WTC11 (cell line): ENCODE data around the gene CRLF1. TPM values are rescaled to one million over a fixed set of nuclear protein-coding genes. Genes with fewer than 3 reads are reported as not detected.
A peak's percentile ranks its signal among the peaks of the same experiment; 100 is the strongest.

Experiments
- ATAC-seq: fragments of 200-7000 bp; cut with Tn5 transposase; 2 replicates; pipeline ENCODE4 v1.10.0; 2021; ENCODE audit warnings: mild to moderate bottlenecking, moderate library complexity
- CTCF ChIA-PET: fragments of 300-600 bp; sonication (Branson Sonifier 250); formaldehyde crosslinking; loops from one replicate; lab custom pipeline; 2021; ENCODE audit warnings: antibody characterized with exemption; lab: Charles Lee
- POLR2A ChIA-PET: fragments of 350-600 bp; sonication (Branson Sonifier 250); formaldehyde crosslinking; loops from one replicate; lab custom pipeline; 2021; ENCODE audit warnings: antibody characterized with exemption; lab: Charles Lee
- DNase-seq: peaks from one replicate; pipeline ENCODE4 v3.0.0; 2021; ENCODE audit warnings: low spot score
- H3K27ac Mint-ChIP-seq: 2 replicates; pipeline ENCODE4 v1.8.0; 2021; ENCODE audit warnings: mixed read lengths
- H3K27me3 Mint-ChIP-seq: 2 replicates; pipeline ENCODE4 v1.8.0; 2021; ENCODE audit warnings: low read depth, mild to moderate bottlenecking, moderate library complexity, mixed read lengths
- H3K36me3 Mint-ChIP-seq: 2 replicates; pipeline ENCODE4 v1.8.0; 2021; ENCODE audit warnings: mixed read lengths
- H3K4me1 Mint-ChIP-seq: 2 replicates; pipeline ENCODE4 v1.8.0; 2022; ENCODE audit warnings: mixed read lengths
- H3K4me3 Mint-ChIP-seq: 2 replicates; pipeline ENCODE4 v1.8.0; 2021; ENCODE audit warnings: mild to moderate bottlenecking, moderate library complexity, mixed read lengths
- H3K9me3 Mint-ChIP-seq: 2 replicates; pipeline ENCODE4 v1.8.0; 2021; ENCODE audit warnings: mixed read lengths
- CTCF ChIP-seq: fragments of 200-600 bp; IDR thresholded peaks from 2 replicates; pipeline ENCODE4 v1.8.0; 2022; ENCODE audit warnings: antibody characterized with exemption
- ETV6 ChIP-seq: sonication (generic); formaldehyde crosslinking; IDR thresholded peaks from 2 replicates; pipeline ENCODE4 v1.8.1; 2022; ENCODE audit warnings: mild to moderate bottlenecking, missing genetic modification reagents
- FOXP1 ChIP-seq: sonication (generic); formaldehyde crosslinking; IDR thresholded peaks from 2 replicates; pipeline ENCODE4 v1.8.0; 2022; ENCODE audit warnings: missing genetic modification reagents, mild to moderate bottlenecking, moderate library complexity, borderline replicate concordance
- PRRX2 ChIP-seq: fragments of 250-450 bp; sonication (Bioruptor Pico); IDR thresholded peaks from 2 replicates; pipeline ENCODE4 v1.8.0; 2021; ENCODE audit warnings: mild to moderate bottlenecking
- SP1 ChIP-seq: sonication (generic); formaldehyde crosslinking; conservative IDR thresholded peaks from 2 replicates; pipeline ENCODE4 v1.8.1; 2022; ENCODE audit warnings: missing genetic modification reagents
- STAT6 ChIP-seq: sonication (generic); formaldehyde crosslinking; conservative IDR thresholded peaks from 2 replicates; pipeline ENCODE4 v1.8.1; 2023; ENCODE audit warnings: mild to moderate bottlenecking, low read depth, missing genetic modification reagents, moderate library complexity
- TEAD1 ChIP-seq: sonication (generic); formaldehyde crosslinking; IDR thresholded peaks from 2 replicates; pipeline ENCODE4 v1.8.0; 2022; ENCODE audit warnings: mild to moderate bottlenecking, missing genetic modification reagents
- TP53 ChIP-seq: sonication (generic); formaldehyde crosslinking; IDR thresholded peaks from 2 replicates; pipeline ENCODE4 v1.8.1; 2023; ENCODE audit warnings: mild to moderate bottlenecking, missing genetic modification reagents
- ZBTB21 ChIP-seq: sonication (generic); formaldehyde crosslinking; IDR thresholded peaks from 2 replicates; pipeline ENCODE4 v1.8.1; 2023; ENCODE audit warnings: mild to moderate bottlenecking, missing genetic modification reagents, borderline replicate concordance
- ZNF219 ChIP-seq: sonication (generic); formaldehyde crosslinking; IDR thresholded peaks from 2 replicates; pipeline ENCODE4 v1.8.0; 2023; ENCODE audit warnings: missing genetic modification reagents, mild to moderate bottlenecking, borderline replicate concordance
- ZNF317 ChIP-seq: sonication (generic); formaldehyde crosslinking; IDR thresholded peaks from 2 replicates; pipeline ENCODE4 v1.8.1; 2023; ENCODE audit warnings: low read depth, mild to moderate bottlenecking, moderate library complexity, missing genetic modification reagents, borderline replicate concordance
- ZNF423 ChIP-seq: fragments of 250-450 bp; sonication (Bioruptor Pico); IDR thresholded peaks from 2 replicates; pipeline ENCODE4 v2.1.2; 2022; ENCODE audit warnings: mild to moderate bottlenecking, moderate library complexity
- total RNA-seq: library from RNA; stranded (reverse); gene quantifications from 3 replicates; pipeline ENCODE4 v1.2.3, GENCODE V29; 2021
- TF ChIP-seq, protein P1 (sequence below): sonication (generic); formaldehyde crosslinking; IDR thresholded peaks from 2 replicates; pipeline ENCODE4 v1.8.1; 2023; ENCODE audit warnings: mild to moderate bottlenecking, missing genetic modification reagents, moderate library complexity
- TF ChIP-seq, protein P2 (sequence below): sonication (generic); formaldehyde crosslinking; IDR thresholded peaks from 2 replicates; pipeline ENCODE4 v1.8.1; 2023; ENCODE audit warnings: mild to moderate bottlenecking, moderate library complexity, missing genetic modification reagents
- TF ChIP-seq, protein P3 (sequence below): sonication (generic); formaldehyde crosslinking; IDR thresholded peaks from 2 replicates; pipeline ENCODE4 v1.8.1; 2022; ENCODE audit warnings: low read depth, missing genetic modification reagents, borderline replicate concordance

CRLF1 gene
- total RNA-seq, 1 experiment from 2014 or later, result 36.4 TPM

- no peaks in the 10 kb centered on the region for H3K9me3 Mint-ChIP-seq
- TF ChIP-seq STAT6, result no peak
- TF ChIP-seq ZNF317, result no peak
- TF ChIP-seq ZBTB21 (CRISPR knock-in tag), result 0 out of 2 replicates have a peak, but pooled peaks have one; percentile 19
- TF ChIP-seq, protein P1, sequence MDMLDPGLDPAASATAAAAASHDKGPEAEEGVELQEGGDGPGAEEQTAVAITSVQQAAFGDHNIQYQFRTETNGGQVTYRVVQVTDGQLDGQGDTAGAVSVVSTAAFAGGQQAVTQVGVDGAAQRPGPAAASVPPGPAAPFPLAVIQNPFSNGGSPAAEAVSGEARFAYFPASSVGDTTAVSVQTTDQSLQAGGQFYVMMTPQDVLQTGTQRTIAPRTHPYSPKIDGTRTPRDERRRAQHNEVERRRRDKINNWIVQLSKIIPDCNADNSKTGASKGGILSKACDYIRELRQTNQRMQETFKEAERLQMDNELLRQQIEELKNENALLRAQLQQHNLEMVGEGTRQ (CRISPR knock-in tag), result peak; percentile 40
- TF ChIP-seq CTCF, result no peak
- TF ChIP-seq, protein P2, sequence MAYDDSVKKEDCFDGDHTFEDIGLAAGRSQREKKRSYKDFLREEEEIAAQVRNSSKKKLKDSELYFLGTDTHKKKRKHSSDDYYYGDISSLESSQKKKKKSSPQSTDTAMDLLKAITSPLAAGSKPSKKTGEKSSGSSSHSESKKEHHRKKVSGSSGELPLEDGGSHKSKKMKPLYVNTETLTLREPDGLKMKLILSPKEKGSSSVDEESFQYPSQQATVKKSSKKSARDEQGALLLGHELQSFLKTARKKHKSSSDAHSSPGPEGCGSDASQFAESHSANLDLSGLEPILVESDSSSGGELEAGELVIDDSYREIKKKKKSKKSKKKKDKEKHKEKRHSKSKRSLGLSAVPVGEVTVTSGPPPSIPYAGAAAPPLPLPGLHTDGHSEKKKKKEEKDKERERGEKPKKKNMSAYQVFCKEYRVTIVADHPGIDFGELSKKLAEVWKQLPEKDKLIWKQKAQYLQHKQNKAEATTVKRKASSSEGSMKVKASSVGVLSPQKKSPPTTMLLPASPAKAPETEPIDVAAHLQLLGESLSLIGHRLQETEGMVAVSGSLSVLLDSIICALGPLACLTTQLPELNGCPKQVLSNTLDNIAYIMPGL (CRISPR knock-in tag), result peak; percentile 7; the same call in 1 of the 2 replicates
- peaks cover 87% of the 10 kb centered on the region for H3K27me3 Mint-ChIP-seq
- CTCF ChIA-PET, result interaction anchor here (1.0 to 3.4 kb wide), 4 partner anchors 22 to 236 kb away, joined by 4 to 12 read pairs (median 7); no protein-coding TSS in a partner anchor
- H3K36me3 Mint-ChIP-seq, result no peaks in the 10 kb centered on the region
- peak overlapping the region; percentile 86 for H3K27ac Mint-ChIP-seq
- H3K4me1 Mint-ChIP-seq, result peaks cover 40% of the 10 kb centered on the region
- H3K4me3 Mint-ChIP-seq, result peak overlapping the region; percentile 80
- peak; percentile 67 for DNase-seq
- POLR2A ChIA-PET, result no interaction called here
- ATAC-seq, result peak; percentile 36
Observed at GRCh38 chr19:18611327-18612050, 4.9 kb upstream of the CRLF1 start.

GRCh38 chr19:18610556-18611326 lies 4.1 kb upstream of the CRLF1 start:
- H3K4me1 Mint-ChIP-seq, result peaks cover 40% of the 10 kb centered on the region
- no peaks in the 10 kb centered on the region for H3K36me3 Mint-ChIP-seq
- peaks cover 84% of the 10 kb centered on the region for H3K27me3 Mint-ChIP-seq
- peak; percentile 3 for ATAC-seq
- peak overlapping the region; percentile 86 for H3K27ac Mint-ChIP-seq
- POLR2A ChIA-PET, result no interaction called here
- CTCF ChIA-PET, result interaction anchor here (1.0 to 1.4 kb wide), 3 partner anchors 17 to 66 kb away, joined by 4 to 8 read pairs (median 5); no protein-coding TSS in a partner anchor
- H3K4me3 Mint-ChIP-seq, result peak overlapping the region; percentile 80
- peak; percentile 69 for DNase-seq
- no peaks in the 10 kb centered on the region for H3K9me3 Mint-ChIP-seq
- TF ChIP-seq PRRX2 (CRISPR knock-in tag), result no peak
- no peak for TF ChIP-seq STAT6
- peak; percentile 46; the same call in 1 of the 2 replicates for TF ChIP-seq TP53
- TF ChIP-seq ZNF423, result peak; percentile 97
- TF ChIP-seq, protein P3, sequence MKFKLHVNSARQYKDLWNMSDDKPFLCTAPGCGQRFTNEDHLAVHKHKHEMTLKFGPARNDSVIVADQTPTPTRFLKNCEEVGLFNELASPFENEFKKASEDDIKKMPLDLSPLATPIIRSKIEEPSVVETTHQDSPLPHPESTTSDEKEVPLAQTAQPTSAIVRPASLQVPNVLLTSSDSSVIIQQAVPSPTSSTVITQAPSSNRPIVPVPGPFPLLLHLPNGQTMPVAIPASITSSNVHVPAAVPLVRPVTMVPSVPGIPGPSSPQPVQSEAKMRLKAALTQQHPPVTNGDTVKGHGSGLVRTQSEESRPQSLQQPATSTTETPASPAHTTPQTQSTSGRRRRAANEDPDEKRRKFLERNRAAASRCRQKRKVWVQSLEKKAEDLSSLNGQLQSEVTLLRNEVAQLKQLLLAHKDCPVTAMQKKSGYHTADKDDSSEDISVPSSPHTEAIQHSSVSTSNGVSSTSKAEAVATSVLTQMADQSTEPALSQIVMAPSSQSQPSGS (CRISPR knock-in tag), result no peak
- TF ChIP-seq, protein P2 (CRISPR knock-in tag), result 0 out of 2 replicates have a peak, but pooled peaks have one; percentile 18
- TF ChIP-seq, protein P1 (CRISPR knock-in tag), result 0 out of 2 replicates have a peak, but pooled peaks have one; percentile 6
- peak; percentile 66 for TF ChIP-seq SP1 (CRISPR knock-in tag)
- peak; percentile 44; the same call in 1 of the 2 replicates for TF ChIP-seq ETV6 (CRISPR knock-in tag)
- peak; percentile 38; the same call in 1 of the 2 replicates for TF ChIP-seq FOXP1 (CRISPR knock-in tag)
- peak; percentile 31; the same call in 1 of the 2 replicates for TF ChIP-seq ZNF219 (CRISPR knock-in tag)
- 0 out of 2 replicates have a peak, but pooled peaks have one; percentile 7 for TF ChIP-seq ZNF317
- TF ChIP-seq TEAD1 (CRISPR knock-in tag), result peak; percentile 79
